Stomach (tissue), 9 donors: ENCODE results near the gene PDZRN3. TPM values are rescaled to one million over a fixed set of nuclear protein-coding genes. Genes with fewer than 3 reads are reported as not detected.

Experiments
- DNase-seq, 2 donors: peaks; one replicate each; pipeline versions ENCODE4 v3.0.0 to v3.0.0-alpha.2; 2013 to 2019
- H3K27ac ChIP-seq, 5 donors: fragments of 200-600 bp in 4 of 5; sonication (generic) in 4 of 5; one replicate each; pipeline ENCODE4 v1.5.1; 2013 to 2019; ENCODE audit warnings: mild to moderate bottlenecking in 1 of 5, moderate library complexity in 1 of 5
- H3K27me3 ChIP-seq, 3 donors: fragments of 200-600 bp; sonication (generic); one replicate each; pipeline ENCODE4 v1.5.1; 2017 to 2019; ENCODE audit warnings: mixed run types in 1 of 3
- H3K36me3 ChIP-seq, 4 donors: fragments of 200-600 bp; sonication (generic); 1 replicate in 3 of 4; 2 replicates in 1 of 4; pipeline ENCODE4 v1.5.1; 2016 to 2019
- H3K4me1 ChIP-seq, 4 donors: fragments of 200-600 bp; sonication (generic); one replicate each; pipeline ENCODE4 v1.5.1; 2016 to 2019
- H3K4me3 ChIP-seq, 4 donors: fragments of 200-600 bp; sonication (generic) in 3 of 4; one replicate each; pipeline ENCODE4 v1.5.1; 2016 to 2019; ENCODE audit warnings: mild to moderate bottlenecking in 1 of 4
- H3K9me3 ChIP-seq, 4 donors: fragments of 200-600 bp; sonication (generic); one replicate each; pipeline ENCODE4 v1.5.1; 2016 to 2019
- EP300 ChIP-seq: sonication (generic); formaldehyde crosslinking; IDR thresholded peaks from one replicate; pipeline ENCODE4 v1.6.1; 2017; ENCODE audit warnings: antibody characterized with exemption
- POLR2A ChIP-seq, 4 donors: fragments of 450-650 bp; IDR thresholded peaks; one replicate each; pipeline ENCODE4 v1.6.1; 2016; ENCODE audit warnings: antibody characterized with exemption in 4 of 4, control low read depth in 2 of 4, mild to moderate bottlenecking in 1 of 4, moderate library complexity in 1 of 4
- POLR2AphosphoS5 ChIP-seq, 3 donors: sonication (generic); formaldehyde crosslinking; IDR thresholded peaks; one replicate each; pipeline ENCODE4 v1.6.1; 2016; ENCODE audit warnings: antibody characterized with exemption in 3 of 3
- WGBS, 5 donors: extraction: QIAGEN DNeasy Blood & Tissue Kit in 3 of 5; methylation state at CpG; one replicate each; pipeline versions ENCODE4 v1.1.5 to v1.1.7; 2013 to 2018; 5-methylcytosine and 5-hydroxymethylcytosine counted together
- intact Hi-C: fragments of 100-400 bp; cut with DNase I; formaldehyde crosslinking; loops from one replicate; pipeline ENCODE4 v1.15.1; 2023; ENCODE audit warnings: low total_unique reads
- polyA plus RNA-seq, 3 donors: library from polyadenylated mRNA; stranded (reverse); fragments of 200-250 nt; gene quantifications; one replicate each; pipeline ENCODE4 v1.2.3, GENCODE V29; 2013
- total RNA-seq, 5 donors: library from RNA; depleted of rRNA; stranded (reverse); fragments of >200 nt; gene quantifications; one replicate each; pipeline versions ENCODE4 v1.1.0 to v1.2.3, GENCODE V29; 2014 to 2016
- TF ChIP-seq, protein P1 (sequence below), 7 experiments: fragments of 450-650 bp in 4 of 7; fragments of 200-600 bp in 3 of 7; sonication (generic) in 3 of 7; IDR thresholded peaks; one replicate each; pipeline ENCODE4 v1.5.1; 2016 to 2019; ENCODE audit warnings: antibody characterized with exemption in 7 of 7, control low read depth in 2 of 7, mild to moderate bottlenecking in 1 of 7
- donor health status: healthy with polysubstance abuse.
- donor health status: Bipolar disorder and iron deficiency.
- donor health status: healthy.

Gene PDZRN3
- total and polyA plus RNA-seq, 8 donors, result 21.9 to 174 (median 63.0) TPM

DNA sequence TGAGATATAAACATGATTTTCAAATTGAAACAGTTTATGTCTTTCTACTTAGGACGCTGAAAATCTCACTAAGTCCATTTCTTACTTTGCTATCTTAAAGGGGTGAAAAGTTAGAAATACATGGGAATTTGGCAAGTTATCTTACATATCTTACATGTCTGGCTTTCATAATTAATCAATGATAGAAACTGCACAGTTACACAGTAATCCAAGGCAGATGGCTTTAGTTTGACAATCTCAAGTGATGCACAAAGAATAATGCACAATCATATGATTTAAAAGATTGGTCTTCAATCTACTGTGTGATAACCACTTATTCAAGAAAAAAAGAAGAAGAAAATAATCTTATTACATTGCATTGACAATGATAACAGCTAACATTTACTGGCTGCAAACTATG is 14.2 kb downstream of the PDZRN3 start:
- Histone ChIP-seq H3K36me3 (peaks cover 0 to 5% (median 1%) of the 10 kb centered on the region in 4 donors), H3K27me3 (no peaks in the 10 kb centered on the region), H3K9me3 (no peaks in the 10 kb centered on the region), H3K4me1 (peaks cover 0 to 92% (median 51%) of the 10 kb centered on the region in 4 donors), H3K4me3 (no peak overlapping the region), H3K27ac (peak overlapping the region in 1 of 5 donors; percentile 13)
- no peak for DNase-seq
- no peak for TF ChIP-seq POLR2A (IDR thresholded peaks at IDR 0.05)
- TF ChIP-seq EP300, result no peak
- TF ChIP-seq POLR2AphosphoS5 (IDR thresholded peaks at IDR 0.05), result no peak
- TF ChIP-seq, protein P1, sequence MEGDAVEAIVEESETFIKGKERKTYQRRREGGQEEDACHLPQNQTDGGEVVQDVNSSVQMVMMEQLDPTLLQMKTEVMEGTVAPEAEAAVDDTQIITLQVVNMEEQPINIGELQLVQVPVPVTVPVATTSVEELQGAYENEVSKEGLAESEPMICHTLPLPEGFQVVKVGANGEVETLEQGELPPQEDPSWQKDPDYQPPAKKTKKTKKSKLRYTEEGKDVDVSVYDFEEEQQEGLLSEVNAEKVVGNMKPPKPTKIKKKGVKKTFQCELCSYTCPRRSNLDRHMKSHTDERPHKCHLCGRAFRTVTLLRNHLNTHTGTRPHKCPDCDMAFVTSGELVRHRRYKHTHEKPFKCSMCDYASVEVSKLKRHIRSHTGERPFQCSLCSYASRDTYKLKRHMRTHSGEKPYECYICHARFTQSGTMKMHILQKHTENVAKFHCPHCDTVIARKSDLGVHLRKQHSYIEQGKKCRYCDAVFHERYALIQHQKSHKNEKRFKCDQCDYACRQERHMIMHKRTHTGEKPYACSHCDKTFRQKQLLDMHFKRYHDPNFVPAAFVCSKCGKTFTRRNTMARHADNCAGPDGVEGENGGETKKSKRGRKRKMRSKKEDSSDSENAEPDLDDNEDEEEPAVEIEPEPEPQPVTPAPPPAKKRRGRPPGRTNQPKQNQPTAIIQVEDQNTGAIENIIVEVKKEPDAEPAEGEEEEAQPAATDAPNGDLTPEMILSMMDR (IDR thresholded peaks at IDR 0.05), result no peak
- WGBS, 5 donors, result 39 to 84% (median 60%) methylated on average over 1 of the region's 1 CpG
- intact Hi-C loops, result no loop called here

DNA sequence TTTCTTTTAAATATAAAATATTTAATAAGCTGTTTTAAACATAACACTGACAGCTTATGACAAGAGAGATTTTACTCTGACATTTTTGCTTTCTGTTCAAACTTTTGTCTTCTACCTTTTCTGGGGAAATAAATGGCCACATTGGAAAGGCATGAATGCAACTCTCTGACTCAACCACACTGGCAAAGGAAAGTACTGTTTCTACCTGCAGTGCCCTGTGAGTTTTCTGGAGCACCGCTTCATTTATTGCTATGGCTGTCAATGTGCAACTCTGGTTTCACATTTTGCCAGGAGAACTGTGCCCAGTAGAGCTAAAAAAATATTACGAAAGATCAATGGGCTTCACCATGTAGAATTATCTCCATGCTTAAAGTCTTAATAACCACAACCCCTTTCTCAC is 15.1 kb downstream of the PDZRN3 start:
- TF ChIP-seq, protein P1 (IDR thresholded peaks at IDR 0.05), result no peak
- no peak for TF ChIP-seq POLR2AphosphoS5 (IDR thresholded peaks at IDR 0.05)
- TF ChIP-seq EP300, result no peak
- intact Hi-C loops, result no loop called here
- WGBS, 5 donors, result 80 to 99% (median 87%) methylated on average over 2 of the region's 2 CpGs

DNA sequence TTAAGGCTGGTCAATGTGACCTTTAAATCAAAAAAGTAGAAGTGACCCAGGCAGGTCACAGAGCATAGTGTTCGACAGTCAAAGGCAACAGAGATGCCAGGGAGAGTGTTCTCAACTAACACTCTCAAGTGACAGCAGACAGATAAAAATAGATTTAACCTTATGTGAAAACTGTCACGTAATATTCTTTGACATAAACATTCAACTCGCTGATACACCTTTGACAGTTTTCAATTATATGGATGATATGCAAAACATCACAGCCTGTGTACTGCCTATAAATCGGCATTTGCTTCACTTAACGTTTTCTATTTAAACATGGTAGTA is 15.5 kb downstream of the PDZRN3 start:
- no peaks in the 10 kb centered on the region for H3K9me3 ChIP-seq
- WGBS, 5 donors, result 67 to 83% (median 78%) methylated on average over 5 of the region's 5 CpGs
- H3K27me3 ChIP-seq, result no peaks in the 10 kb centered on the region
- no peak overlapping the region for H3K4me3 ChIP-seq
- peak overlapping the region in 2 of 5 donors; percentile 30 to 55 for H3K27ac ChIP-seq
- H3K36me3 ChIP-seq, result peaks cover 0 to 5% (median 1%) of the 10 kb centered on the region in 4 donors
- intact Hi-C loops, result no loop called here
- DNase-seq, result no peak
- peaks cover 0 to 91% (median 52%) of the 10 kb centered on the region in 4 donors for H3K4me1 ChIP-seq
- TF ChIP-seq POLR2AphosphoS5 (IDR thresholded peaks at IDR 0.05), result no peak
- no peak for TF ChIP-seq EP300
- TF ChIP-seq, protein P1 (IDR thresholded peaks at IDR 0.05), result no peak
- no peak for TF ChIP-seq POLR2A (IDR thresholded peaks at IDR 0.05)

More for the DNA sequence above, 15.1 kb downstream of the PDZRN3 start:
- Histone ChIP-seq H3K4me3 (no peak overlapping the region), H3K27me3 (no peaks in the 10 kb centered on the region), H3K27ac (peak overlapping the region in 2 of 5 donors; percentile 30 to 55), H3K9me3 (no peaks in the 10 kb centered on the region), H3K36me3 (peaks cover 0 to 5% (median 1%) of the 10 kb centered on the region in 4 donors), H3K4me1 (peaks cover 0 to 92% (median 52%) of the 10 kb centered on the region in 4 donors)
- DNase-seq, result no peak

DNA sequence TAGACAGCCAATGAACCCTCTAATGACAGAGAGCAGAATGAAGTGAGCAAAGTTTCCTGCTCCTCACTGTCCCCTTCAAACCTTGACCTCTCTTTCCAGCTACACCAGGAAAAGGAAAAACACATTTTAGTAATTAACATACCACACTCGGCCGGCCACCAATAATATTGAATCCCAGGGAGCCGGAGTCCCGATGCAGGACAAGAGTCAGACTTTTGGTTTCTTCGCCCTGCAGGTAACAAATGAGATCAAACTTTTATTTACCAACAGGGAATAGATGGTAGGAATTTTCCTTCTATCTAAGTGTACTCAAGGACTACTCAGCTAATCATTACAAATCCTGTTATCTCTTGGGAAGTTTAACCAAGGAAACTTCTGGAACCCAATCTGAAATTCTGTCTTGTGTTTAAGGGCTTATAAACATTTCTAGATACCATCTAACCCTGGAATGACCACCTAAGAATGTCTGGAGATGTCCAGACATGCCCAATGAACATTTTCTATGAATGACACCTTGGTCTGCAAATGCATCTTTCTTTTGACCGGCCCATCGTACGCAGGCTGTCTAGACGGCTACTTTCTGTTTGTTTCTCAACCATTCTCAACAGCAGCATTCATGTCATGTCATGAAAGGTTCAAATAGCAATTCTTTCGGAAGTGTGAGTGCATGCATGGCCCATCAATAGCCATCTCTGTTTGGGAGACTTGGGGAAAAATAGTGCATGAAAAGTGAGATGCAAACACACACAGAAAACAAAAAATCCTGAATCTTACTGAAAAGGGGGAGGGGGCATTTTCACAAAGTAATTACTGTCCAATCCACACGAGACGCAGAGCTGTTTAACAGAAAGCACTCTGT is 16.1 kb downstream of the PDZRN3 start:
- H3K27ac ChIP-seq, result peak overlapping the region in 3 of 5 donors; percentile 16 to 55 (median 30)
- no peak for TF ChIP-seq EP300
- TF ChIP-seq POLR2A (IDR thresholded peaks at IDR 0.05), result no peak
- TF ChIP-seq, protein P1 (IDR thresholded peaks at IDR 0.05), result no peak
- TF ChIP-seq POLR2AphosphoS5 (IDR thresholded peaks at IDR 0.05), result no peak
- DNase-seq, result no peak
- intact Hi-C loops, result no loop called here
- H3K9me3 ChIP-seq, result no peaks in the 10 kb centered on the region
- no peaks in the 10 kb centered on the region for H3K27me3 ChIP-seq
- peaks cover 0 to 91% (median 49%) of the 10 kb centered on the region in 4 donors for H3K4me1 ChIP-seq
- no peak overlapping the region for H3K4me3 ChIP-seq
- WGBS, 5 donors, result 66 to 75% (median 72%) methylated on average over 12 of the region's 12 CpGs
- H3K36me3 ChIP-seq, result peaks cover 0 to 5% (median 1%) of the 10 kb centered on the region in 4 donors
